Lower lobe of right lung (tissue), 2 donors: ENCODE measurements around the gene ITGAD. TPM values are rescaled to one million over a fixed set of nuclear protein-coding genes. Genes with fewer than 3 reads are reported as not detected.
A peak's percentile ranks its signal among the peaks of the same experiment; 100 is the strongest.

ENCODE experiments used
- ATAC-seq, 2 donors: fragments of 200-7000 bp; cut with Tn5 transposase; one replicate each; pipeline ENCODE4 v1.9.1; 2020 to 2022; ENCODE audit warnings: mild to moderate bottlenecking in 2 of 2, moderate library complexity in 2 of 2
- DNase-seq: peaks from one replicate; pipeline ENCODE4 v3.0.0-alpha.2; 2020
- H3K27ac ChIP-seq: fragments of 200-600 bp; one replicate; pipeline ENCODE4 v1.8.0; 2022
- H3K27me3 ChIP-seq: fragments of 200-600 bp; one replicate; pipeline ENCODE4 v1.8.0; 2022; ENCODE audit warnings: low read depth
- H3K36me3 ChIP-seq: fragments of 200-600 bp; one replicate; pipeline ENCODE4 v1.8.0; 2022; ENCODE audit warnings: mild to moderate bottlenecking
- H3K4me1 ChIP-seq: fragments of 200-600 bp; one replicate; pipeline ENCODE4 v1.8.0; 2022
- H3K4me3 ChIP-seq: fragments of 200-600 bp; one replicate; pipeline ENCODE4 v1.8.0; 2022; ENCODE audit warnings: mild to moderate bottlenecking
- H3K9me3 ChIP-seq: fragments of 200-600 bp; one replicate; pipeline ENCODE4 v1.8.0; 2022
- CTCF ChIP-seq: fragments of 200-600 bp; IDR thresholded peaks from one replicate; pipeline ENCODE4 v1.8.0; 2022; ENCODE audit warnings: antibody characterized with exemption, mild to moderate bottlenecking
- intact Hi-C: fragments of 100-400 bp; cut with DNase I; formaldehyde crosslinking; loops from one replicate; pipeline ENCODE4 v1.11.0; 2022
- total RNA-seq: library from RNA; stranded (reverse); fragmentation: NEBNext Ultra II Directional; extraction: Animal tissue kit (Norgen Biotek cat#: 25700); gene quantifications from one replicate; pipeline ENCODE4 v1.2.1, GENCODE V29; 2021
- donor health status: DM: no; HTN: yes; CAD: no; lungs with severe emphysema.

Gene ITGAD
- total RNA-seq, 1 donor from 2014 or later = 0.62 TPM

GRCh38 chr16:31377210-31377903 lies 15.8 kb upstream of the ITGAD start:
- intact Hi-C loops = no loop called here
- TF ChIP-seq CTCF = no peak
- no peaks in the 10 kb centered on the region for H3K4me1 ChIP-seq
- no peaks in the 10 kb centered on the region for H3K27me3 ChIP-seq
- no peaks in the 10 kb centered on the region for H3K36me3 ChIP-seq
- no peak for DNase-seq
- H3K27ac ChIP-seq = no peak overlapping the region
- ATAC-seq = peak in 1 of 2 donors; percentile 27
- no peaks in the 10 kb centered on the region for H3K9me3 ChIP-seq
- no peak overlapping the region for H3K4me3 ChIP-seq

DNA sequence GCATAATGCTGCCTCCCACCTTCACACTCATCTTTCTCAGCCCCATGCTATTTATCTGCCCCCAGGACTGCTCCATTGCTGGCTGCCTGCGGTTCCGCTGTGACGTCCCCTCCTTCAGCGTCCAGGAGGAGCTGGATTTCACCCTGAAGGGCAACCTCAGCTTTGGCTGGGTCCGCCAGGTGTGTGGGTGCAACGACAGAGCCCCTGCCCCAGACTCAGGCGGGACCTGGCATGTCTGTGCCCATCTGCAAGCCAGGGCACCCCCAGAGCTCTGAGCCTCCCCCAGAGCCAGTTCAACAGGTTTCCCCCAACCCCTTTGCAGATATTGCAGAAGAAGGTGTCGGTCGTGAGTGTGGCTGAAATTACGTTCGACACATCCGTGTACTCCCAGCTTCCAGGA lies 12.9 kb upstream of the ITGAD start:
- H3K9me3 ChIP-seq = no peaks in the 10 kb centered on the region
- no peaks in the 10 kb centered on the region for H3K27me3 ChIP-seq
- peak in 1 of 2 donors; percentile 6 for ATAC-seq
- no peaks in the 10 kb centered on the region for H3K36me3 ChIP-seq
- DNase-seq = no peak
- H3K4me3 ChIP-seq = no peak overlapping the region
- no peak for TF ChIP-seq CTCF
- intact Hi-C loops = no loop called here
- H3K27ac ChIP-seq = no peak overlapping the region
- H3K4me1 ChIP-seq = no peaks in the 10 kb centered on the region

DNA sequence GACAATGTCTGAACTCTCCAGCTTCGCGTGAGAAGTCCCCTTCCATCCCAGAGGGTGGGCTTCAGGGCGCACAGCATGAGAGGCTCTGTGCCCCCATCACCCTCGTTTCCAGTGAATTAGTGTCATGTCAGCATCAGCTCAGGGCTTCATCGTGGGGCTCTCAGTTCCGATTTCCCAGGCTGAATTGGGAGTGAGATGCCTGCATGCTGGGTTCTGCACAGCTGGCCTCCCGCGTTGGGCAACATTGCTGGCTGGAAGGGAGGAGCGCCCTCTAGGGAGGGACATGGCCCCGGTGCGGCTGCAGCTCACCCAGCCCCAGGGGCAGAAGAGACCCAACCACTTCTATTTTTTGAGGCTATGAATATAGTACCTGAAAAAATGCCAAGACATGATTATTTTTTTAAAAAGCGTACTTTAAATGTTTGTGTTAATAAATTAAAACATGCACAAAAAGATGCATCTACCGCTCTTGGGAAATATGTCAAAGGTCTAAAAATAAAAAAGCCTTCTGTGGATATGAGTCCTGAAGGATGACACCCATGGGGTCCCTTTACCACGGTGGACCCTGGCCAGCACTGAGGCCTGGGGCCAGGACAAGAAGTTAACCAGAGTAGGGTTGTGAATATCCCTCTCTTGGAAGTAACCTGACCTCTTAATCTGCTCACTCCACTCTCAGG lies 10.5 kb upstream of the ITGAD start:
- ATAC-seq (peak; percentile 81 to 87), DNase-seq (peak; percentile 82)
- Histone ChIP-seq H3K27ac (no peak overlapping the region), H3K9me3 (no peaks in the 10 kb centered on the region), H3K36me3 (no peaks in the 10 kb centered on the region), H3K27me3 (no peaks in the 10 kb centered on the region), H3K4me1 (no peaks in the 10 kb centered on the region), H3K4me3 (no peak overlapping the region)
- TF ChIP-seq CTCF = peak; percentile 72
- intact Hi-C loops = no loop called here

GRCh38 chr16:31385680-31386079 lies 7.5 kb upstream of the ITGAD start:
- DNase-seq (no peak), ATAC-seq (no peak)
- H3K4me3 ChIP-seq = no peak overlapping the region
- H3K9me3 ChIP-seq = no peaks in the 10 kb centered on the region
- H3K36me3 ChIP-seq = no peaks in the 10 kb centered on the region
- no peak for TF ChIP-seq CTCF
- no peak overlapping the region for H3K27ac ChIP-seq
- intact Hi-C loops = no loop called here
- no peaks in the 10 kb centered on the region for H3K4me1 ChIP-seq
- H3K27me3 ChIP-seq = peaks cover 4% of the 10 kb centered on the region

GRCh38 chr16:31386157-31386984 lies 6.8 kb upstream of the ITGAD start:
- Histone ChIP-seq H3K4me3 (no peak overlapping the region), H3K9me3 (no peaks in the 10 kb centered on the region), H3K27me3 (peaks cover 4% of the 10 kb centered on the region), H3K27ac (no peak overlapping the region), H3K36me3 (no peaks in the 10 kb centered on the region), H3K4me1 (no peaks in the 10 kb centered on the region)
- no peak for TF ChIP-seq CTCF
- intact Hi-C loops = no loop called here
- DNase-seq = no peak
- no peak for ATAC-seq
